OCI-M1 (cell line): ENCODE measurements around the gene ITGAD.
A peak's percentile ranks its signal among the peaks of the same experiment; 100 is the strongest.

Source experiments
- DNase-seq: peaks from one replicate; lab custom pipeline; 2025; lab: John Stamatoyannopoulos, UW

ITGAD gene

DNA sequence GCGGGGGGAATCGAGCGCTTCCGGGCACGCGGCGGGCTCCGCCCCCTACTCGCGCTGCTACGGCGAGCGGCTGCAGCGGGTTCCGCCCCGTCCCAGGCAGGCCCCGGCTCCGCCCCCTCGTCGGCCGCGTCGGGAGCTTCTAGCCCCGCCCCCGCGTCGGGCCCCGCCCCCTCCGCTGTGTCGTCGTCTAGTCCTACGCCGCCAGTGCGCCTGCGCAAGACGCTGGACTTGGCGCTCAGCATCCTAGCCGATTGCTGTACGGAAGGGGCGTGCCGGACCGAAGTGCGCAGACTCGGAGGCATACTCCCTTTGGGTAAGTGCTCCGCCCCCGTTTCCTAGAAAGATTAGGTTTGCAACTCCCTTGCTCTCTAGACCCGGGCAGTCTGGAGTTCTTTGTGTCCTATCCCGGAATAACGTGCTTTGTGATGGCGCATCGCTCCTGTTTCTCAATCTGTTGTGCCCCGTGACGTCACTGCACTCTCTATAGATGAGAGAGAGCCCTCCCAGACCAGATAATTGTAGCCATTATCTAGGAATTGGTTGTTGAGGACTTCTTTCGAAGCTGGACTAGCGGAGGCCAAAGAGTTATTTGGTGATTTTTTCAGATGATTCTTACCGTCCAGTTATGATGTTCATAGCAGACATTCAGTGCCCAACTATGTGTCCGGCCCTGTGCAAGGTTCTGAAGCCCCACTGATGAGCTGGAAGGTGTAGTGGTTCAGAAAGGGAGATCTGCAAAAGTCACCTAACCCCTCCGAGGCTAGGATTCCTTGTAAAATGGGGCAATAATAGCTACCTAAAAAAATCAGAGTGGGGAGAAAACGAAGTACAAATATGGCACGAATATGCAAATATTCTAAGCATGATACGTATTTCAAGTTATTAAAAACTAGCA is 66.8 kb downstream of the ITGAD start:
- peak; percentile 100 for DNase-seq

DNA sequence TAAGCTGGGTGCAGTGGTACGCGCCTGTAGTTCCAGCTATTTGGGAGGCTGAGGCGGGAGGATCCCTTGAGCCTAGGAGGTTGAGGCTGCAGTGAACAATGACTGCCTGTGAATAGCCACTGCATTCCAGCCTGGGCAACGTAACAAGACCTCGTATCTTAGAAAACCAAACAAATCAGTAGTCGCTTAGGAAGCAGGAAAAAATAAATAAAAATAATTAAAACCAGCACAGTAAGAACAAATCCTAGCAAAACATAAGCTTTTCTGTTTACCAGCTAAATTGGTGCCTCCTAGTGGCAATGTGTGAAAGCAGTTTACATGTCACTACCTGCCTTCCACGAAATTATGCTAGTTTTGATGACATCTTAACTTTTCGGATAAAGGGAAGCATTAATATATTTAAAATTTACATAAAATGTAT is 67.5 kb downstream of the ITGAD start:
- peak; percentile 83 for DNase-seq

DNA sequence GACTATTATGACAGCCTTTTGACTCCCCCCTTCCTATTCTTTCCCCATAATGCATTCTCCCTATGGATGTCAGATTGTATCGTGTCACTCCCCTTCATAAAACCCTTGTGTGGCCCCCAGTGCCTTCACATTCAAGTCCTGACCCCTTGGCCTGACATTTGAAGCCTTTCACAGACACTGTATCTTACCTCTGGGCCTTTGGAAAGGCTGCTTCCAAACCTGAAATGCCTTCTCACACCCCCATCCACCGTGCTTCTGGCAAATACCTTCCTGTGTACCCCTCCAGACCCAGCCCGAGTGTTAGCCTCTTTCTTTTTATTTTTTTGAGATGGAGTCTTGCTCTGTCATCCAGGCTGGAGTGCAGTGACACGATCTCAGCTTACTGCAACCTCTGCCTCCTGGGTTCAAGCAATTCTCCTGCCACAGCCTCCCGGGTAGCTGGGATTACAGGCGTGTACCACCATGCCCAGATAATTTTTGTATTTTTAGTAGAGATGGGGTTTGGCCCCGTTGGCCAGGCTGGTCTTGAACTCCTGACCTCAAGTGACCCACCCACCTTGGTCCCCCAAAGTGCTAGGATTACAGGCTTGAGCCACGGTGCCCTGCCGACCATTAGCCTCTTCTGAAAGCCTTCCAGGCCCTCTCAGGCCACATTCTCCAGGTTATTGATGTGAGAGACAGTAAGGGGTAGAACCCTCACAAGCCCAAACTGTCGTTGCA is 68.2 kb downstream of the ITGAD start:
- DNase-seq = no peak

DNA sequence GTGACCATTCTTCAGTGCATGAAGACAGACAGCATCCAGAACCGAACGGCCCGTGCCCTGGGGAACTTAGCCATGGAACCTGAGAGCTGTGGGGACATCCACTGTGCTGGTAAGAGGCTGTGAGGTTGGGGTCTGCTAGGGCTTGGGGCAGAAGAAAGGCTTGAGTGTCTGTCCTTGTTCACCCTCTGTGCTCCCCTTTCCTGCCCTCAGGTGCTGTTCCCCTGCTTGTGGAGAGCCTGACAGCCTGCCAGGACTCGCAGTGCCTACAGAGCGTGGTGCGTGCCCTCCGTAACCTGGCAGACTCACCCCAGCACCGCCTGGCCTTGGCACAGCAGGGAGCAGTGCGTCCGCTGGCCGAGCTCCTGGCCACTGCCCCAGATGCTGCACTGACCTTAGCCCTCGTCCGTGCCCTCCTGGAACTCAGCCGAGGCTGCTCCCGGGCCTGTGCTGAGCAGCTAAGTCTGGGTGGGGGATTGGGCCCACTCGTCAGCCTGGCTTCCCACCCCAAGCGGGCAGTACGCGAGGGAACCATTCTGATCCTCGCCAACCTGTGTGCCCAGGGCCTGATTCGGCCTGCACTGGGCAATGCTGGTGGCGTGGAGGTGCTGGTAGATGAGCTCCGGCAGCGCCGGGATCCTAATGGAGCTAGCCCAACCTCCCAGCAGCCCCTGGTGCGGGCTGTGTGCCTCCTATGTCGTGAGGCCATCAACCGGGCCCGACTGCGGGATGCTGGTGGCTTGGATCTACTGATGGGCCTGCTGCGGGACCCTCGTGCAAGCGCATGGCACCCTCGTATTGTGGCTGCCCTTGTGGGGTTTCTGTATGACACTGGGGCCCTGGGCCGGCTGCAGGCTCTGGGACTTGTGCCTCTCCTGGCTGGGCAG is 69.0 kb downstream of the ITGAD start:
- DNase-seq = no peak

DNA sequence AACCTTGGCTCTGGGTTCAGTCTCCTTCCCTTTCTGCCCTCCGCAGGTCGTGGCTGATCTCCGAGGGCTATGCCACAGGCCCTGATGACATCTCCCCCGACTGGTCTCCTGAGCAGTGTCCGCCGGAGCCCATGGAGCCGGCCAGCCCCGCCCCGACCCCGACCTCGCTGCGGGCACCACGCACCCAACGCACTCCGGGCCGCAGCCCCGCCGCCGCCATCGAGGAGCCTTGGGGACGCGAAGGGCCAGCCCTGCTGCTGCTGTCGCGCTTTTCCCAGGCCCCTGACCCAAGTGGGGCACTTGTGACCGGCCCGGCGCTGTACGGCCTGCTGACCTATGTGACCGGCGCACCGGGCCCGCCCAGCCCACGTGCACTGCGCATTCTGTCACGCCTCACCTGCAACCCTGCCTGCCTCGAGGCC is 71.2 kb downstream of the ITGAD start:
- DNase-seq = no peak

DNA sequence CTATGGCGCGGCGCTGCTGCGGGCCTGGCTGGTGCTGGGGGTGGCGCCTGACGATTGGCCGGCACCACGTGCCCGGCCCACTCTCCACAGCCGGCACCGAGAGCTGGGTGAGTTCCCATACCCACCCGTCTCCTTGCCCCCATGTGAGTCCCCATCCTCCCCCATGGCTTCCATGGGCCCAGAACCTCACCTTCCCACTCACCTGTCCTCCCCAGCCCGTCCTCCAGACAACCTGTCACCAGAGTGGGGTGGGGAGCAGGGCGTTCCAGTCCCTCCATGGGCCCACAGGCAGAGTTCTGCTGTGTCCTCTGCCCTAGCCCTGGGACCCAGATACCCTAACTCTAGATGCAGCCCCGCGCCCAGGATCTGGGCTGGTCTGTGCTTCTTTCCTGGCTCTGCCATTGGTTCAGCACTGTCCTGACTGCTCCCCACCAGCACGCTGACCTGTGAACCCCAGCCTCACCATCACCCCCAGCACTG is 71.7 kb downstream of the ITGAD start:
- no peak for DNase-seq

DNA sequence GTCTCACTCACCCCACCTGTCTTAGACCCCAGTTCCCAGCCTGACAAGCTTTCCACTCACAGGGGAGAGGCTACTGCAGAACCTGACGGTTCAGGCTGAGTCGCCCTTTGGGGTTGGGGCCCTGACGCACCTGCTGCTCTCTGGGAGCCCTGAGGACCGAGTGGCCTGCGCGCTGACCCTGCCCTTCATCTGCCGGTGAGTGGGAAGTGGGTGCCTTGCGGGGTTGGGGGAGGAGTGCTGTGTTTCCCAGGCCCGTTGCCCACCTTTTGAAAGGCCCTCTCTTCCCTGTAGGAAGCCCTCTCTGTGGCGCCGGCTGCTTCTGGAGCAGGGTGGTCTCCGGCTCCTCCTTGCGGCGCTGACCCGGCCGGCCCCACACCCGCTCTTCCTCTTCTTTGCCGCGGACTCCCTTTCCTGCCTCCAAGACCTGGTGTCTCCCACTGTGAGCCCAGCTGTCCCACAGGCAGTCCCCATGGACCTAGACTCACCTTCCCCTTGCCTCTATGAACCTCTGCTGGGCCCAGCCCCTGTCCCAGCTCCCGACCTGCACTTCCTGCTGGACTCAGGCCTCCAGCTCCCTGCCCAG is 72.7 kb downstream of the ITGAD start:
- no peak for DNase-seq

DNA sequence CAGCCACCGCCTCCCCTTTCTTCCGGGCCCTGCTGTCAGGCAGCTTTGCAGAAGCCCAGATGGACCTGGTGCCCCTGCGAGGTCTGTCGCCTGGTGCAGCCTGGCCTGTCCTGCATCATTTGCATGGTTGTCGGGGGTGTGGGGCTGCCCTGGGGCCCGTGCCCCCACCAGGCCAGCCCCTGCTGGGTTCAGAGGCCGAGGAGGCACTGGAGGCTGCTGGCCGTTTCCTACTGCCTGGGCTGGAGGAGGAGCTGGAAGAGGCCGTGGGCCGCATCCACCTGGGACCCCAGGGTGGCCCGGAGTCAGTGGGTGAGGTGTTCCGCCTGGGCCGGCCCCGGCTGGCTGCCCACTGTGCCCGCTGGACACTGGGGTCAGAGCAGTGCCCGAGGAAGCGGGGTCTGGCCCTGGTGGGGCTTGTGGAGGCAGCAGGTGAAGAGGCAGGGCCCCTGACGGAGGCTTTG is 73.3 kb downstream of the ITGAD start:
- DNase-seq = no peak

DNA sequence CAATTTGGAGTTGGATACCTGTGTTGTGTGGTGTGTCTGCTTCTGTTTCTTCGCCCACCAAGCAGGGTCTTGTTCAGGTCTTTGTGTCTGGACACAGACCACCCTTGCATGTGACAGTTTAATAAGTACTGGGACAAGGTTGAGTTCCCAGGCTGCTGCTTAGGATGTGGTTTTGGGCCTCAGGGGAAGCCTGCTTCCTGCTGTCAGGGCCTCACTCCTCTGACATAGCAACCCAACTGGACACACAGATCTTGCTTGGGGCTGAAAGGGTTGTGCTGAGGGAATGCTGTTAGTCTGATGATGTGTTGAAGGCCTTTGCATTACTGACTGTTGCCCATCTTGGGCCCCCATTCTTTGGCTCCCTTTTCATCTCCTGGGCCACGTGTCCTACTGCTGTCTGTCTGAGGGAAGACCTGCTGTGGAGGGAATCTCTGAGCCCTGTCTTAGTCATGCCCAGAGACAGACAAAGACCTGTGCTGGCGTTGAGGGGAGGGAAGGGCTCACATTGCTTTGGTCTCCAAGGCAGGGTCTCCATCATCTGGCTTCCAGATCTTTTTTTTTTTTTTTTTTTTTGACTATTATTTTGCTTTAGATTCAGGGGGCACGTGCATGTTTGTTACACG is 74.1 kb downstream of the ITGAD start:
- no peak for DNase-seq

DNA sequence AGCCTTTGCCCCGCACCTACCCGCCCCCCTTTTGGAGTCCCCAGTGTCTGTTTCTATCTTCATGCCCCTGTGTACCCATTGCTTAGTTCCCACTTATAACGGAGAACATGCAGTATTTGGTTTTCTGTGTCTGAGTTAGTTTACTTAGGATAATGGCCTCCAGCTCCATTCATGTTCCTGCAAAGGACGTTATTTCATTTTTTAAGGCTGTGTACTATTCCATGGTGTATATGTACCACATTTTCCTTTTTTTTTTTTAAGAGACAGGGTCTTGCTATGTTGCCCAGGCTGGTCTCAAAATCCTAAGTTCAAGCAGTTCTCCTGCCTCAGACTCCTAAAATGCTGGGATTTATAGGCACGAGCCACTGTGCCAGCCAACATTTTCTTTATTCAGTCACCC is 74.7 kb downstream of the ITGAD start:
- DNase-seq = no peak

DNA sequence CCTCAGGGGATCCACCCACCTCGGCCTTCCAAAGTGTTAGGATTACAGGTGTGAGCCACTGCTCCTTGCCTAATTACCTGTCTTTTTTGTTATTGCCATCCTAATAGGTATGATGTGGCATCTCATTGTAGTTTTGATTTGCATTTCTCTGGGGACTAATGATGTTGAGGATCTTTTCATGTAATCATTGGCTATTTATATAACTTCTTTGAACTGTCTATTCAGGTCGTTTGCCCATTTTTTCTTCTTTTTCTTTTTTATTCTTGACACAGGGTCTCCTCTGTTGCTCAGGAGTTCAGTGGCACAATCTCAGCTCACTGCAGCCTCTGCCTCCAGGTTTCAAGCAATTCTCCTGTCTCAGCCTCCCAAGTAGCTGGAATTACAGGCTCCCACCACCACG is 77.5 kb downstream of the ITGAD start:
- DNase-seq = no peak

DNA sequence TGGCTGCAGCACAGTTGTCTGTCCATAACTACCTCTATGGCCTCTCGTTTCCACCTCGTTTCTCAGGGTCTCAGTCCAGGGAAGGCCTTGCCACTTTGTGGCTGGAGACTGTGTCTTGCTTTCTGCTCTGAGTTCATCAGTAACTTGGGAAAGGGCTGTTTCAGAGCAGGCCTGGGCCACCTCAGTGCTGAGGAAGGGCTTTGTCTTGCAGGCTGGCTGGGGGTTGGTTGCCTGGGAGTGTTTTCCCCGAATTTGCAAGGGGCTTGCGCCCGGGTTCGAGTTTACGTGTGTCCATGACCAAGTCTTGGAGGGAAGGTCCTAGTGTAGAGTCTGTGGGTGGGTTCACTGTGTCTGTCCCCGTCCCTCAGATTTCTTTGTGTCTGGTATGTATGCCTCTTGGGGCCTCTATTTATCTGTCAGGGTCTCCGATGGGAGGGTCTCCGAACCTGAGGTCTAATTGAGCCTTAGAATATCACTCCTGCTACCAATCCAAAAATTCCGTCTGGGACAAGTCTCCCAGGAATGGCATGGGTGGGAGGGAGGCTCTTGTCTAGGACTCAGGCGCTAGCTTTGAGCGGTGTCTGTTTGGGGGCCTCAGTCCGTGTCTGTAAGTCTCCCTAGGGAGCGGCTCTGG is 78.2 kb downstream of the ITGAD start:
- DNase-seq = no peak

DNA sequence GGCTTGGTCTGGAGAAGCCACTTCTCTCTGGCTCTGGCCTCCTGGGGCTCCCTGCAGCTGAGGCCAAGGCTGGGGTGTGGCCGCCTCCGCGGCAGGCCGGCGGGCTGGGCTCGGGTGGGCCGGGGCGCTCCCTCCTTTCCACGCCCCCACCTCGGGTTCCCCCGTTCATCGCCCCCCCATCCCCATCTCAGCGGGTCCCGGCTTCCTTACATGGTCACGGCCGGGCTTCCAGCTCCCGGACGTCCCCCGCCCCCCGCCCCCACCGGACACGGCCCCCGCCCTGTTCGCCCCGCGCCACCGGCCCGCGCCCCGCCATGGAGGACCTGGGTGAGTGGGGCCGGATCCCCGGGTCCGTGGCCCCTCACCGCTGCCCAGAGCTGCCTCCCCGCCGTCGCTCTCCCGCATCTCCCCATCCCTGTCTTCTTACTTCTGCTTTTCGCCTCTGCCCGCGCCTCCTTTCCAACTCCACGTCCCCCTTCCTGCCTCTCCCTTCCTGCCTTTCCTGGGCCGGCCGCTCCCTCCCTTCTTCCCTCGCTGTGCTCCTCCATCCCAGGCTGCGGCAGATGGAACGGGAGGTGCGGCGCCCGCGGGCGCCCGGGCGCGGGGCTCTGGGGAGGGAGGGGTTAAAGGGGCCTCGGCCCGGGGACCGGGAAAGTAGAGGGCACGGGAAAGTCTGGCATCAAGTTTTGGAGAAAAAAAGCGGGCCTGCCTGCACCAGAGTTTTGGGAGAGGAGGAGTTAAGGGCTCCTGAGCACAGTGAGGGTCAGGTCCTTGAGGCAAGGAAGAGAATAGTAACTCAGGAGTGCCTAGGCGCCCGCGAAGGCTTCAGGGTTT is 79.0 kb downstream of the ITGAD start, which contains the start of gene TGFB1I1:
TSS of gene TGFB1I1 (plus strand) at position 278 of the 834 bp plus-strand sequence. CDS start at position 315, 37 bp downstream.
- peak; percentile 47 for DNase-seq

DNA sequence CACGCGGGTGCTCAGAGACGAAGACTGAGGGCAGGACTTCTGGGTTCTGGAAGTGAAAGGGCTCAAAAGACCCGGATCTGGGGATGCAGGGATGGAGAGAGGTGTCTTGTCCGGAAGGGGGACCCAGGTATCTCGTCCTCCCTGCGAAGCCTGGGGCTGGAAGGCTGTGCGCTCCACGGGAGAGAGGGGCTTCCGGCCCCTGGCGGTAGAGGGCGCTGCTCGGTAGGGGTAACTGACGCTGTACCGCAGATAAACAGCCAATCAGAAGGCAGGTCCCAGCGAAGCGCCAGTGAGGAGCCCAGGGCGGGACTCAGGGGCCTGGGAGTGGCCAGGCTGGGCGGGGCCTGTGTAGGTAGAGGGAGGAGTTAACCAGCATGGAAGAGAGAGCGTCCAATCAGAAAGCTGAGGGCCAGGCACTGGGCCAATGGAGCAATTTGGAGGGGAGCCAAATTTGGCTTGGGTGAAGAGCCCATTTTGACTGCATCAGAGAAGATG is 79.6 kb downstream of the ITGAD start:
- peak; percentile 86 for DNase-seq

DNA sequence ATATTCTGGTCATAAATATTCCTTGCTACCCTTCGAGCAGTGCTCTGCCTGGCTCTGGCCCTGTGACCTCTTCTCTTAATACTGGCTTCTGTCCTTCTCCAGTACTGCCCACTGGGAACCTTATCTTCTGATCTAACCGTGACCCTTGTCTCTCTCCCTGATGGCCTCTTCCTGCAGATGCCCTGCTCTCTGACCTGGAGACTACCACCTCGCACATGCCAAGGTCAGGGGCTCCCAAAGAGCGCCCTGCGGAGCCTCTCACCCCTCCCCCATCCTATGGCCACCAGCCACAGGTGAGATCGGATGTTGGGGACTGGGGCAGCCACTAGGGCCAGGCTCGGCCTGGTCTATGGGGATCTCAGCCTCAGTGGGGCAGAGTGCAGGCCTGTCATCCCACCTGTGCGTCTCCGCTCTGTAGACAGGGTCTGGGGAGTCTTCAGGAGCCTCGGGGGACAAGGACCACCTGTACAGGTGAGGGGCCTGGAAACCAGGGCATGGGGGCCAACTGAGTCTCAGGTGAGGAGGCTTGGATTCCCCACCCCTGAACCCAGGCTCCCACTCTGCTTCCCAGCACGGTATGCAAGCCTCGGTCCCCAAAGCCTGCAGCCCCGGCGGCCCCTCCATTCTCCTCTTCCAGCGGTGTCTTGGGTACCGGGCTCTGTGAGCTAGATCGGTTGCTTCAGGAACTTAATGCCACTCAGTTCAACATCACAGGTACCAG is 80.3 kb downstream of the ITGAD start:
- DNase-seq = no peak

DNA sequence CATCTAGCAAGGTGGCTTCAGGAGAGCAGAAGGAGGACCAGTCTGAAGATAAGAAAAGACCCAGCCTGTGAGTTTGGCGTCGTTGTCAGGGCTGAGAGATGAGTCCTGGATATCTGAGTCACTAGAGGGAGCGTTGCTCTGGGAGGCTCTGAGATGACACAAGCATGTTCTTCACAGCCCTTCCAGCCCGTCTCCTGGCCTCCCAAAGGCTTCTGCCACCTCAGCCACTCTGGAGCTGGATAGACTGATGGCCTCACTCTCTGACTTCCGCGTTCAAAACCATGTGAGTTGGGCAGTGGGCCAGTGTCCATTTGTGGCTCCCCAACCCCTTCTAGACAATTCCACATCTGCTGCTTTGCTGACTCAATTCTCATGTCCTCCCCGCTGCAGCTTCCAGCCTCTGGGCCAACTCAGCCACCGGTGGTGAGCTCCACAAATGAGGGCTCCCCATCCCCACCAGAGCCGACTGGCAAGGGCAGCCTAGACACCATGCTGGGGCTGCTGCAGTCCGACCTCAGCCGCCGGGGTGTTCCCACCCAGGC is 81.1 kb downstream of the ITGAD start:
- DNase-seq = peak; percentile 56

DNA sequence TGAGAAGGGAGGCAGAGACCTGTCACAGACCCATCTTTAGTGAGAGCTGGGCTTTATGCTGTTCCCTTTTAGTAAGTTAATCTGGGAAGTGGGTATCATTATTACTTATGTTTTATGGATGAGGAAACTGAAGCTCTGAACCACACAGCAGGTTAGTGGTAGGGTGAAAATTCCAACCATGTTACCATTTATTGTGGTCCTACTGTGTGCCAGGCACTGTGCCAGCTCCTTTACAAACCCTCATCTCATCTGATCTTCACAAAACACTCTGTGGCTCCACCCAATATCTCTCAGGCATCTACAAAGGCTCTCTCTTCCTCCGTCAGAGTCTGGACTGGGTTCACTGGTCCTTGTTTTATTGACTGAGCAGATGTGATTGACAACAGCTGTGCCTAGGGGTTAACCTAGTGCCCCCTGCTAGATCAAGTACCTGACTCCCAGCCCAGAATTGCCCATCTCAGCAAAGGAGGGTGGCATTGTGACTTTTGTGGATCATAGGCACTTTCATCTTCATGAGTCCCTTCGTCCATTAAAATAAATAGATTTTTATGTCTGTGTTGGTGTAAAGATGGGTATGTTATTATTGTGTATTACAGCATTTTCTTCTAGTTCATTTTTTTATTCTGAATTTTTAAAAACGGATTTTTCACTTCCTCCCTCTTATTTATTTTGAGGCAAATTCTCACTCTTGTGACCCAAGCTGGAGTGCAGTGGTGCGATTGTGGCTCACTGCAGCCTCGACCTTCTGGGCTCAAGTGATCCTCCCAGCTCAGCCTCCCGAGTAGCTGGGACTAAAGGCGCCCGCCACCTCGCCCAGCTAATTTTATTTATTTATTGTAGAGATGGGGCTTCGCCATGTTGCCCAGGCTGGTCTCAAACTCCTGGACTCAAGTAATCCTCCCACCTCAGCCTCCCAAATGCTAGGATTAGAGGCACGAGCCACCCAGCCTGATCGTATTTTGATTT is 81.9 kb downstream of the ITGAD start:
- DNase-seq = no peak
